ENCODE results near the gene AP2S1. TPM values are rescaled to one million over a fixed set of nuclear protein-coding genes. Genes with fewer than 3 reads are reported as not detected.

Gene AP2S1
- total and polyA plus RNA-seq, 3 donors from 2014 or later, result 121 to 140 (median 127) TPM

- WGBS, 2 donors, result 29% methylated on average over 5 of the region's 5 CpGs
- Histone ChIP-seq H3K4me3 (peak overlapping the region; percentile 76 to 94), H3K4me1 (peaks cover 11% of the 10 kb centered on the region), H3K27me3 (no peaks in the 10 kb centered on the region), H3K9me3 (no peaks in the 10 kb centered on the region), H3K27ac (peak overlapping the region in 1 of 2 donors; percentile 84), H3K36me3 (ENCODE audit: low read depth, missing control alignments) (no peaks in the 10 kb centered on the region)
- DNase-seq, result no peak
- no peak for TF ChIP-seq POLR2A (IDR thresholded peaks at IDR 0.05)
- TF ChIP-seq, protein P1, sequence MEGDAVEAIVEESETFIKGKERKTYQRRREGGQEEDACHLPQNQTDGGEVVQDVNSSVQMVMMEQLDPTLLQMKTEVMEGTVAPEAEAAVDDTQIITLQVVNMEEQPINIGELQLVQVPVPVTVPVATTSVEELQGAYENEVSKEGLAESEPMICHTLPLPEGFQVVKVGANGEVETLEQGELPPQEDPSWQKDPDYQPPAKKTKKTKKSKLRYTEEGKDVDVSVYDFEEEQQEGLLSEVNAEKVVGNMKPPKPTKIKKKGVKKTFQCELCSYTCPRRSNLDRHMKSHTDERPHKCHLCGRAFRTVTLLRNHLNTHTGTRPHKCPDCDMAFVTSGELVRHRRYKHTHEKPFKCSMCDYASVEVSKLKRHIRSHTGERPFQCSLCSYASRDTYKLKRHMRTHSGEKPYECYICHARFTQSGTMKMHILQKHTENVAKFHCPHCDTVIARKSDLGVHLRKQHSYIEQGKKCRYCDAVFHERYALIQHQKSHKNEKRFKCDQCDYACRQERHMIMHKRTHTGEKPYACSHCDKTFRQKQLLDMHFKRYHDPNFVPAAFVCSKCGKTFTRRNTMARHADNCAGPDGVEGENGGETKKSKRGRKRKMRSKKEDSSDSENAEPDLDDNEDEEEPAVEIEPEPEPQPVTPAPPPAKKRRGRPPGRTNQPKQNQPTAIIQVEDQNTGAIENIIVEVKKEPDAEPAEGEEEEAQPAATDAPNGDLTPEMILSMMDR (IDR thresholded peaks at IDR 0.05), result no peak
- intact Hi-C loops (cut with DNase I; ENCODE audit: low total_unique reads), result no loop called here
These were observed 1.0 kb downstream of the AP2S1 start for GRCh38 chr19:46849610-46850009.

DNA sequence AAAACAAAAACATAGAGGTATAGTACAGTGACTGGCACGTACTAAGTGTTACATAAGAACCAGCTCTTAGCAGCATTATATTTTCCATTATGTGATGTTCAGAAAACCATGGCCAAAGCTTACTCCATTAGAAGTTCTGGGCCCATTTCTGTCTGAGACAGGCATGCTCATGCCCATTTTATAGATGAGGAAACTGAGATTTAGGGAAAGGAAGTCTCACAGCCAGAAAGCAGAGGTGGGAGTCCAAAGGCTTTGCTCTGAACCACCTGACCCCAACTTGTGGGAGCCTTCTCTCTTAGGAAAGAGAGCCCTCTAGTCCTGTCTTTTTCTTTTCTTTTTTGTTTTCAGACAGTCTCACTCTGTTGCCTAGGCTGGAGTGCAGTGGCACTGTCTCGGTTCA, 2.3 kb downstream of the AP2S1 start:
- Histone ChIP-seq H3K4me1 (peaks cover 11% of the 10 kb centered on the region), H3K27me3 (no peaks in the 10 kb centered on the region), H3K9me3 (no peaks in the 10 kb centered on the region), H3K4me3 (no peak overlapping the region), H3K27ac (no peak overlapping the region), H3K36me3 (ENCODE audit: low read depth, missing control alignments) (no peaks in the 10 kb centered on the region)
- no peak for DNase-seq
- no peak for TF ChIP-seq POLR2A (IDR thresholded peaks at IDR 0.05)
- TF ChIP-seq, protein P1 (IDR thresholded peaks at IDR 0.05), result no peak
- intact Hi-C loops (cut with DNase I; ENCODE audit: low total_unique reads), result no loop called here
- 81 to 92% methylated on average over 2 of the region's 2 CpGs for WGBS, 2 donors

GRCh38 chr19:46847528-46847927, 3.1 kb downstream of the AP2S1 start:
- Histone ChIP-seq H3K9me3 (no peaks in the 10 kb centered on the region), H3K4me1 (peaks cover 11% of the 10 kb centered on the region), H3K36me3 (ENCODE audit: low read depth, missing control alignments) (no peaks in the 10 kb centered on the region), H3K4me3 (no peak overlapping the region), H3K27me3 (no peaks in the 10 kb centered on the region), H3K27ac (no peak overlapping the region)
- no peak for TF ChIP-seq POLR2A (IDR thresholded peaks at IDR 0.05)
- TF ChIP-seq, protein P1 (IDR thresholded peaks at IDR 0.05), result no peak
- intact Hi-C loops (cut with DNase I; ENCODE audit: low total_unique reads), result no loop called here
- no peak for DNase-seq
- 88 to 92% methylated on average over 11 of the region's 11 CpGs for WGBS, 2 donors

GRCh38 chr19:46845959-46846459, 4.6 kb downstream of the AP2S1 start:
- no peak overlapping the region for H3K27ac ChIP-seq
- no peak overlapping the region for H3K4me3 ChIP-seq
- WGBS, 2 donors, result 86 to 87% methylated on average over 19 of the region's 19 CpGs
- H3K27me3 ChIP-seq, result no peaks in the 10 kb centered on the region
- no peak for DNase-seq
- no peaks in the 10 kb centered on the region for H3K9me3 ChIP-seq
- intact Hi-C loops (cut with DNase I; ENCODE audit: low total_unique reads), result no loop called here
- H3K36me3 ChIP-seq (ENCODE audit: low read depth, missing control alignments), result no peaks in the 10 kb centered on the region
- TF ChIP-seq POLR2A (IDR thresholded peaks at IDR 0.05), result no peak
- TF ChIP-seq, protein P1 (IDR thresholded peaks at IDR 0.05), result no peak
- peaks cover 11% of the 10 kb centered on the region for H3K4me1 ChIP-seq

GRCh38 chr19:46844067-46844489, 6.6 kb downstream of the AP2S1 start:
- intact Hi-C loops (cut with DNase I; ENCODE audit: low total_unique reads), result loop anchor here (5.0 kb wide), 1 partner anchor 87 kb away; no protein-coding TSS in a partner anchor
- WGBS, 2 donors, result 80 to 82% methylated on average over 9 of the region's 9 CpGs
- Histone ChIP-seq H3K4me1 (peaks cover under 1% of the 10 kb centered on the region), H3K4me3 (no peak overlapping the region), H3K36me3 (ENCODE audit: low read depth, missing control alignments) (no peaks in the 10 kb centered on the region), H3K27me3 (no peaks in the 10 kb centered on the region), H3K9me3 (no peaks in the 10 kb centered on the region), H3K27ac (no peak overlapping the region)
- DNase-seq, result no peak
- TF ChIP-seq, protein P1 (IDR thresholded peaks at IDR 0.05), result no peak
- TF ChIP-seq POLR2A (IDR thresholded peaks at IDR 0.05), result no peak
